HG03064 (cell line): ENCODE data around the gene LRMDA.
"Not testable (repeated sequence)": the region's sequence is repeated elsewhere in the genome, so short reads cannot be mapped to it uniquely, and the experiment has no call there.

Experiments used
- ATAC-seq: cut with Tn5 transposase; IDR thresholded peaks from one replicate; pipeline ENCODE4 v1.9.1; 2021; ENCODE audit warnings: low read depth; ENCODE audit not compliant: unreplicated experiment

LRMDA gene

DNA sequence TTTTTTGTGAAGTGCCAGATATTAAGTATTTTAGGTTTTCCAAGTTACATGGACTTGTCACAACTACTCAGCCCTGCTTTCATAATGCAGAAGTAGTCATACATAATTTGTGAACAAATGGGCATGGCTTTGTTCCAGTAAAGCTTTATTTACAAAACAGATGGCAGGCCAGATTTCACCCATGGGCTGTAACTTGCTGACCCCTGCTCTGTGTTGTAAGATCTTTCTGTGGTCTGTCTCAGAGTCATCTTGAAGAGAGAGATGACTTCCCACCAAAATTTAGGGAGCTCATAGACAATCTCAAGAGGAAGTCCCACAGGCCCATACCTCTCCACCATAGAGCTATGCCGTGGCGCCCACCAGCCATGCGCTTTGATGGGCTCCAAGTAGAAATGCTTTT, 616.1 kb downstream of the LRMDA start:
- no peak for ATAC-seq

DNA sequence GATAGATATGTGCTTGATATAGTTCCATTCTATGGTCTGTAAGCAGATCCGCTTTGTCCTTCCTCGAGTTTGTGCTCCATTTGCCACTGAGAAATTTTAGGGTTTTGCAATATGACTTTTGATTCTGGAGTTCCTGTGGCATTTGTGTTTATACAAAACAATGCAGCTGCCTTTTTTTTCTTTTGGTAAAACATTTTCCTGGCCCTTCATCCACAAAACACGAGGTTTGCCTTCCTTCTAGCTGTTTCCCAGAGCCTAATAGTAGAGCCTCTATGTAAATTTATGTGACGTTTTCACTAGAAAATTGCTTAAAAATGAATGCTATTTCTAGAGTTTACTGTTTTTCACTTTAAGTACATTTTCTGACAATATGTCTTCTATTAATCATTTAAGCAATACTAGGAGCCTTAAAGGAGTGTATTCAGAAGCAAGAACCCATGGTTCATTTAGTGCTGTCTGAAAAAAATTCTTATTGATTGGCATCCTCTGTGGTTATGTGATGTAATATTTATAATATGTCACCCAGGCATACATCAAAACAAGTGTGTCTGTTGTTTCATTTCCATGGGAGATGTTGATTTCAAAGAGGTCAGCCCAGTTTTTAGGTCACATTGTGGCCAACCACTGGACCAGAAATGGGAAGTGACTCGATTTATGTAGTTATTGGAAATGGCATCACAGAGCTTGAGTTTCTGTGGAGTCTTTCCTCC, 618.3 kb downstream of the LRMDA start:
- no peak for ATAC-seq

DNA sequence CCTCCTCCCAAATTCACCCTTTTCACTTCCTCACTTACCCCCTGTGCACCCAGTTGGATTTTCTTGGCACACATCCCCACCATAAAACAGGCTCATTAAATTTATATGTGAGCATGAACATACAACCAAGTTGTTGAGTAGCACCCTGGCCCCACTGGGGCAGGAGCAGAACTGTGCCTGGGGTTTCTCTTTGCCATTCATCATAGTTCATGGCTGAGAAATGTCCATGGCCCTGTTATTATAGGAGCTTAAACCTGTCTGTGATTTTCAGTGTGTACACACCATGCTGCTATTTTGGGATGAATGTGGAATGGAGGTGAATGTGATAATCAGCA, 618.8 kb downstream of the LRMDA start:
- no peak for ATAC-seq

DNA sequence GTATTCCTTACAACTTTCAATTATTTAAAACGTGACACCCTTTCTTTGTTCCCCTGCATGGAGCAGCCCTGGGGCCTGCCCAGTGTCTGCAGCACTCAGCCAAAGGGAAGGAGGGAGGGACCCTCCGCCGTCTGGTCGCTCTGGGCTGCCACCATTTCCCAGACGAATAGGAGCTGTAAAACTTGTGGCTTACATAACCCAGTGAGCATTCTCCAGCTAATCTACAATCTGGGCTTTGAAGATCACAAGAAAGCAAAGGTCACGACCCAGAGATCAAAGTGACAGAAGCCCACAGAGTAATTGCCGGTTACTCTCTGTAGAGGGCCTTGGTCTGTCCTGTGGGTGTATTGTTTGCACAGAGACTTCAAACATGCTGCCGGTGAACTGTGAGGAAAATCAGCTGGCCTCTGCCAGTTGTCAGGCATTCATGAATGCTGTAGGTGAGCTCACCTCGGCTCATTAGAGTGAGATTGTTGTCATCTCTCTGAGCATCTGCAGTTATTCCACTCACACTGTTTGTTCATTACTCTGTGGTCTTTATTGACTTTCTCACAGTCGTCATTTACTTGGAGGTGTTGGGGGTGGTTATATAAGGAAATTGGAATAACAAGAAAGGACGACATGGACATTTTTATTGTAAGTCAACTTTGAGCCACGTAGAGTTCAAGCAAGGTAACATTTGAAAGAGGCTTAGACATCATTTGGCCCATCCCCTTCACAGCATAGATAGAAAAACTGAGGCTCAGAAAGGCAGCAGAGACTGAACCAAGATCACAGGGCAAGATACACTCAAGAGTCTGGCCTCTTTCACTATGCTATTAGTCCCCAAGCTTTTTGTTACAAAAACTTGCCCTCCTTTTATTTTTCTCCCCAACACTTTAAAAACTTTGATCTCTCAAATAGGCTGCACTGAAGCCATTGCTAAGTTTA, 619.8 kb downstream of the LRMDA start:
- ATAC-seq, result no peak

DNA sequence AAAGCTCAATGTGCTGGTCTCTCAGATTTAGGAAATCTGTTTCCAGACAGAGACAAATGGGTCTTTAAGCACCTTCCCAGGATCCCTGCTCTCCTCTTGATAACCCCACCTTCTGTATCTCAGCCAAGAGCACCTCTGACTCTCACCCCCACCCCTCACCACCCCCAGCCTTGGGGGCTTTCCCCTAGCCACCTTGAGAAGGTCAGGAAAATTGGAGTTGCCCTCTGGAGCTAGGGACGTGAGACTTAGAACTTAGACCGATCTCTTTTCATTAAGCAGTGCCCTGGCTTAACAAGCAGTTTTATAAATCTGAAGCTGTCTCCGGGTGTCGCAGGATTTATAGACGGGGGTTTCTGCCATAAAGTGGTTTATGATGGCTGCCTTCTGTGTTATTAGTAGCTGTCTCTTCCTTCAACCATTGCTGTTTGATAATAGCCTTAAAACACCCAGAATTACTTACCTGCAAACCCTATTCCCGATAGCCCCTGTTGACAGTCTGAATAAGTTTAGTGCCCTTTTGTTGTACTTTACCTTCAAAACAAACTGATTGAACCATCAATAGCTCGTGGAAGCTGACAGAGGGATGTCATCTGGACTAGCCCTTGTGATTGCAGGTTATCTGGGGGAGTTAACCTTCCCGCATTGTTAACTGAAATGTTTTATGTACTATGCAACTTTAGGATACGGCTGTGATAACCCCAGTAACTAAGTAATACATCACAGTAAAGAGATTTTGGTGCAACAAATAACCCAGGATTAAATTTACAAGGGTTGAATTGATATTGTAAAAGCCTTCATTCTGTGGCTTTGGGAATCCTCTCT, 621.5 kb downstream of the LRMDA start:
- ATAC-seq, result no peak

DNA sequence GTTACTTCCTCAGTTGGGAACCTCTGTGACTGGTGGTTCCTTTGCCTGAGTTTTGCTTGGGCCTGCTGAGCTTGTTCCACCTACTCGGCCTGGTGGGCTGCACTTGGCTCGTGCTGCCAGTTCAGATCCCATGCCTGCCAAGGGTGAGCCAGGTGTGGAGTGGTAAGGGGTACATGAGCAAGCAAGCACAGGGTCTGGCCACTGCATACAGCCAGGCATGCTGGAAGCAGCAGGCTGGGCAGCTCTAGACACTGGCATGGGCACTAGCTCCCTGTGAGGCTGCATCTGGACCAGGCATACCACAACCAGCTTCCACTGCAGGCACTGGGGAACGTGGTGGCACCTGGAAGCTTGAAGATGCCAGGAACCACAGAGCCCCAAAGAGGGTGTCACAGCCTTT, 624.0 kb downstream of the LRMDA start:
- no peak for ATAC-seq

DNA sequence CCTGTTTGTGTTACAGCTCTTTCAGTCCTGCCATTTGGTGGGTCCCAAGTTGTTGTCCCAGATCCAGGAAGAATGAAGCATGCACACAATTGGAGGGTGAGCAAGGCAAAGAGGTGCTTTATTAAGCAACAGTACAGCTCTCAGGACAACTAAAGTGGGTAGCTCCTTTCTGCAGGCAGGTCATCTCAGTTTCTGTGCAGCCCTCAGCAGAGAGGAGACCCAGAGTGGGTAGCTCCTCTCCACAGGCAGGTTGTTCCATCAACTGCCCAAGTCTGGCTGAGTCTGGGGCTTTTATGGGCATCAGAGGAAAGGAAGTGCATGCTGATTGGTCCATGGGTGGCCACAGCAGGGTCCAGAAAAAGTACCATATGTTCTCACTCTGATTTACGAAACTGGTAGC, 624.5 kb downstream of the LRMDA start:
- ATAC-seq, result no peak

DNA sequence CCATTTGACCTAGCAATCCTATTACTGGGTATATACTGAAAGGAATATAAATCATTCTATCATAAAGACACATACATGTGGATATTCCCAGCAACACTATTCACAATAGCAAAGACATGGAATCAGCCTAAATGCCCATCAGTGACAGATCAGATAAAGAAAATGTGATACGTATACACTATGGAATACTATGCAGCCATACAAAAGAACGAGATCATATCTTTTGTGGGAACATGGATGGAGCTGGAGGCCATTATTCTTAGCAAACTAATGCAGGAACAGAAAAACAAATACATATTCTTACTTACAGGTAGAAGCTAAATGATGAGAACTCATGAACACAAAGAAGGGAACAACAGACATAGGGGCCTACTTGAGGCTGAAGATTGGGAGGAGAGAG, 629.6 kb downstream of the LRMDA start:
- not testable (repeated sequence) for ATAC-seq

DNA sequence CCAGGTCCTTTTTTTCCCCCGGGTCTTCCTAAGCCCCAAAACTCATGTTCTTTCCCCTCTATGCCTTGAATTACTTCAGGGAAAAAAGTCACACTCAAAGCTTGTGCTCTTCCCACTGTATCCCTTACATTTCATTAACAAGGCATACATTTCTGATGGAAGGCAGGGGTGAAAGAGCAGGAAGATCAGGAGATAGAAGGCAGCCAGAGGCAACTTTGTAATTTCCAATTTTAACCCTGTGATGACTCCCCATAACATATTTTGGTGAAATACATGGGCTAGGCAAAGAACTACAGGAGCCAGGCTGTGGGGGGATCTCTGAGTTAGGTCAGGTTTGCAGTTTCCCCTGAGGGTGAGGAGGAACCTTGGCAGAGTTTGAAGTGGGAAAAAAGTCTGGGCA, 635.0 kb downstream of the LRMDA start:
- ATAC-seq, result no peak

DNA sequence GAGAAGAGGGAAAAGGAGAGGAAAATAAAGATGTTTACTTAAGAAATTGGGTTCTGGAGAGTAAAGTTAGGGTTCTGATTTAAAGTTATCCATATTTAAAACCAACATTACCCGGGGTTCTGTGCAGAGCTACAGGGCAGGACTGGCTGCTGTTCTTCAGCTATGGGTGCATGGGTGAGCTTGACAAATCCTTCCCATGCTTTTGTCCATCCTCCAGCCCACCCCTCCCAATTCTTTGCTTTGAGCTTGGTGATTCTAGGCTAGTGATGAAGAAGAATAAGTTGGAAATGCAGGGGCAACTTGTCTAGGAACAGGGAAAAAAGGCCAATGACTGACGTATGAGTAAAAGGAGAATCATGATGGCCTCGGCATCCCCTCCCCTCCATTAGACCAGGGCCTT, 636.0 kb downstream of the LRMDA start:
- ATAC-seq, result no peak

DNA sequence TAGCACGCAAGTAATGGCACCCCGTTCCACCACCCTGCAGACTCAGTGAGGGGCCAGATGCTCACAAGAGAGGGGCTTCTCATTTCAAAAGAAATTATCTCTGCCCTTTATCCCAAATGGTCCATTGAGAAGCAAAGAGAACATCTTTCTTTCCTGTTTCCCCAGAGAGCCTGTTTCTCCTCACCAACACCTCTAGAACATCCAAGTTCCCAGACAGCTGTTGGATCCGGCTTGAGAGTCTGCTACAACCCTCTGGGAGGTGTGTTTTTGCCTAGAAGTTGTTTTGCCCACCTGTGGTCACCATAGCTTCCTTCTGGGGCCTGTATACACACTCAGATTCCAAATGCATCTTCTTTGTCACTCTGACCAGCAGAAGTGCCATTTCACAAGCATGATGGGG, 637.4 kb downstream of the LRMDA start:
- no peak for ATAC-seq

DNA sequence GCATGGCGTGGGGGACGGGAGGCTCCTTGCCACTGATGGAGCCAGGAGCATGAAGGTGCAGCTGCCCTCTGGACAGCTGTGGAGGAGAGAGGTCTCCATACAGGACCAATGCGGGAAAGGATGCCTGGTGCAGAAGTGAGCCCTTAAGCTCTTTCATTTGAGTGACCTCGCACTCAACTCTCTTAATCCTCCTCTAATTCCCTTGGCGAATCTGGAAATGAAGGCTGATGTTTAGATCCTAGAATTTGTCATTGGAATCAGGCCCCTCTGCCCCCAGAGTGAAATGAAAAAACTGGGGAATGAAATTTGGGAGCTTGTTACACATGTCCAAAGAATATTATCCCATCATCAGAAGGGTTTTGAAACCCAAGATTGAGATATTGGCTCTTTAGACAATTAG, 639.5 kb downstream of the LRMDA start:
- ATAC-seq, result no peak

DNA sequence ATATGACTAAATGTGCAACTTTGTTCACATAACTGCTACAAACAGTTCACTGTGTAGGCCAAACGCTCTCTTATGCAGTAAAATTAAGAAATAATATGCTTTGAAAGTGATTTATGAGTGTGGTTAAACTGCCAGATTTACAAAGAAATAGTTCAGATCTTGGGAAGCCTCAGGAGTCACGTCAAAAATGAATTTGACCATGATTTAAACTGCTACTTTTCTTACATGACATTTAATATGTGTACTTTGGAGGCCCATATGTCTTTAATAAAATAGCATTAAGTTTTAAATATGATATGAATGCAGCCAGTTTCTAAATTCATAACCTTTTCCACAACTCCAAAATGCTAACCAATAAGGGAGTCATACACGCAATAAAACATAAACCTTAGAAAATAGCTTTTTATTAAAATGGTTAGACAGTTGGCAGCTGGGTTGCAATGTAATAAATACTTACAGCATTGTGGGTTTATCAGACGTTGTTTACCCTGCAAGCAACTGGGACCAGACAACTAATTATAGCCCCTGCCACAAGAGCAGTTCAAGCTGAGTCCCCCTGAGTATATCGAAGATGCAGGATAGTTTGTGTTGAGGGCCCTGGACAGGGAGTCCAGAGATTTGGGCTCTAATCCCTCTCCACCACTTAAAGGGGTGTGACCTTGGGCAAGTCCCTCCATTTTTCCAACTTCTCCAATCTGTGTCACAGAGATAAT, 640.4 kb downstream of the LRMDA start:
- no peak for ATAC-seq

DNA sequence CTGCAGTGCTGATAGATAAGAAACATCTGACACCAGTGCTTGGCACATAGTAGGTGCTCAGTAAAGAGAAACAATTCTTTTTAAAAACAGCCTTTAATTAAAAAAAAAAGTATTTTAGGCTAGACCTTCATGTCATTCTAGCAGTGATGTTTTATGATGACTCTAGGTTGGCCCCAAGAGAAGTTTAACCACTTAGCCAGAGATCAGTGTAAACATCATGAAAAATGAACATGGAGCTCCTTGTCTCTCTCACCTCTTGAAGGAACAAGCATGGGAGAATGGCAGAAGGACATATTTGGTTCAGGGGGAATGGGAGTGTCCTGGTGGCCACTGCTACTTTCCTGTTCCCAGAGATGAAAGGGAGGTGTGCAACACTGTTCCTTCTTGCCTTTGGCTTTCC, 641.0 kb downstream of the LRMDA start:
- no peak for ATAC-seq

DNA sequence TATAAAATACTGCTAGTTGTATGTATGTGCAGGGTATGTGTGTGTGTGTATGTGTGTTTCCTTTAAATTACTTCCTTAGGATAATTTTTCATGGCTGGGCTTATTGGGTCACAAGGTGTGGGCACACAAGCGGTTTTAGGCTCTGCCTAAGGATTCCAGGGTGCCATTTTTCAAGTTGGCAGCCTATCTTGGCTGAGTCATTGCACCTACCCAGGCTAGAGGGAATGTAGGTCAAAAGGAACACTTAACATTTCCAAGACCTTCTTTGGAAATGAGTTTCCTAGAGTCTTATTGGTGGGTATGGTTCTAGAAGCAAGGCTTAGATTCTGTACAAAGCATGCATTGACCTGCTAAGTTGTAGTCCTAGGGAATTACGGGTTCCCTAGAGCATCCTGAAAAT, 642.1 kb downstream of the LRMDA start:
- ATAC-seq, result no peak

DNA sequence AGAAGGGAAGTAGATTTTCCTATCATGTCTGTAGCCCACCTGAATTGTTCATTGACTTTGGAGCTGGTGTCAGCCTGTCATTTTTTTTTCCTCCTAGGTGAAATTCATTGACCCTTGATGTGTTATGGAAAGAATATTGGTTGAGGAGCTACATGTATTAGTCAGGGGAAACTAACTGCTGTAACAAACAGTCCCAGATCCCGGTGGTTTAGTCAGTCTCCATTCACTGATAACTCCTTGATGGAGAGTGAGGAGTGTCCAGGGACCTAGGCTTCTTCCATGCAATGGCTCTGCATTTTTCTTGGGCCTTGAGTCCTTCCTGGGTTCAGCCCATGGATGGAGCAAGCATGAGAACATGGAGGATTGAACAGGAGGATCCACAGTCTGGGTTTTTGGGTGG, 643.2 kb downstream of the LRMDA start:
- ATAC-seq, result no peak

DNA sequence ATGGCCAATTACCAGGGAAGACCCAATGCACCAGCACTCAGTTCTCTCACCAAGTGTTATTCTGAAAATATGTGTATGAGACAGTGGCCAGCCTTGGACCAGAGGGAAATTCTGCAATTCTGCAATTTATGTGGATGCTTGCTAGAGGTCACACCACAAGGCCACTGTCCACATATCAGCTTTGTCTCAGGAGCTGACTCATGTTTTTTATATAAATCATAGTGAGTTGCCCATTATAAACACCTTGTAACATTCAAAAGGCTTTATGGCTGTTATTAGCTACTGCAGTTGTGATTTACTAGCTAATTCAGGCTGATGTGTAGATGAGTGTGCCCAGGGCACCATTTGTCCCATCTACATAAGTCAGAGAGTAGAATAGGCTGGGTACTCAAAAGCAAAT, 649.0 kb downstream of the LRMDA start:
- ATAC-seq, result no peak

DNA sequence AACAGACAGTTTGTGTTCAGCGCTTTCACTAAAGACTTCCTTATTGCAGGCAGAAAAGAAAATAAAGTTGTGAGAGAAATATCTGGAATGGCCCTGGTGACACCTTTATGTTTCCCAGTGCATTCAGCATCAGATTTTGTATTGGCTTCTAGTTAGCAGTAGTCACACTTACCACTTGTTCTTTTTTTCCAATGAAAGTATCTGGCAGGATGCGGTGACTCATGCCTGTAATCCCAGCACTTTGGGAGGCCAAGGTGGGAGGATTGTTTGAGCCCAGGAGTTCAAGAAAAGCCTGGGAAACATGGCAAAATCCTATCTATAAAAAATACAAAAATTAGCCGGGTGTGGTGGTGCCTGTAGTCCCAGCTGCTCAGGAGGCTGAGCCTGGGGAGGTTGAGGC, 649.6 kb downstream of the LRMDA start:
- no peak for ATAC-seq

DNA sequence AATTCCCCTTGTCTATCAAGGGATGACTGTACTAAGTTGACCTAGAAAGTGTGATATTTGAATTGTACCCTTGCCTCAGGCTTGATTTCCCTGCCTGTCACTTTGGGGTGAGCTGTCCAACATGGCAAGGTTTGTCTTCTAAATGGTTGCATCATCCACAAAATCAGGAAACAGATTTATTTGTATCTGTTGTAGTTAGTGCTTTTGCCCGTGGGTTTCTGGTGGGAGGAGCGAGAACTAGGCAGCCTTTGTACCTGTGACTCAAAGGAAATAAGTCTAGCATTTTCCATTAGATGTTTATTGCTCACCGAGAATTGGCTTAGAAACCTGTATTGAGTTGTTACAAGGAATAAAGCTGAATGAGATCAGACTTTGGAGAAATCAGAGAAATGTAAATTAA, 650.8 kb downstream of the LRMDA start:
- no peak for ATAC-seq

DNA sequence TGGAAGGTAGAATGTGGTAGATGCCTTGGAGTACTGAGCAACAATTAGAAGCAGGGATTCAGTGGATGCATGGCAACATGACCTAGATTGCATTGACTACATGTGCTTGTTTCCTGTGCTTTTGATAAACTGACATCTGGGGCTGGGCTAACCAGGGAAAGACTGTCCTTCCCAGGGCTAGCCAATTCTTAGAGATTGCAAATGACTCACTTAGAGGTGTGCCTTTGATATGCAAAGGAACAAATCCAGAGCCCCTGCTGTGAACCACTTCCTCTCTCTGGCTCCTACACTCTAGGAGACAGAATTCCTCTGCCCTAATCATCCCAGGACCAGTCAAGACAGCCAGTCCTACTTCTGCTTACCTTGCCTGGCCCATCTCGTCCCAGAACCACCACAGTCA, 651.5 kb downstream of the LRMDA start:
- no peak for ATAC-seq
